Frontal cortex (tissue), 4 donors: ENCODE measurements around the gene RPTOR. TPM values are rescaled to one million over a fixed set of nuclear protein-coding genes. Genes with fewer than 3 reads are reported as not detected.
"Not testable (repeated sequence)": the region's sequence is repeated elsewhere in the genome, so short reads cannot be mapped to it uniquely, and the experiment has no call there.

ENCODE experiments used
- DNase-seq, 2 donors: peaks; one replicate each; pipeline ENCODE4 v3.0.0; 2012; ENCODE audit warnings: low spot score in 2 of 2
- FAIRE-seq: peaks from 2 replicates; lab custom pipeline; 2012; peaks lifted over from hg19 to GRCh38; lab: Jason Lieb, UNC
- total RNA-seq: library from RNA; depleted of rRNA; stranded (reverse); fragments of >200 nt; gene quantifications from one replicate; pipeline ENCODE4 v1.2.3, GENCODE V29; 2014
- donor health status: control.
- donor health status: control.
- donor health status: control.

RPTOR gene
- total RNA-seq = 12.2 TPM

- no peak for FAIRE-seq
- peak; percentile 84 to 91 for DNase-seq
Observed at GRCh38 chr17:80544655-80545498, at the start of gene RPTOR. TSS of gene RPTOR (plus strand) at chr17:80544838. CDS start at chr17:80545630, 792 bp downstream.

DNA sequence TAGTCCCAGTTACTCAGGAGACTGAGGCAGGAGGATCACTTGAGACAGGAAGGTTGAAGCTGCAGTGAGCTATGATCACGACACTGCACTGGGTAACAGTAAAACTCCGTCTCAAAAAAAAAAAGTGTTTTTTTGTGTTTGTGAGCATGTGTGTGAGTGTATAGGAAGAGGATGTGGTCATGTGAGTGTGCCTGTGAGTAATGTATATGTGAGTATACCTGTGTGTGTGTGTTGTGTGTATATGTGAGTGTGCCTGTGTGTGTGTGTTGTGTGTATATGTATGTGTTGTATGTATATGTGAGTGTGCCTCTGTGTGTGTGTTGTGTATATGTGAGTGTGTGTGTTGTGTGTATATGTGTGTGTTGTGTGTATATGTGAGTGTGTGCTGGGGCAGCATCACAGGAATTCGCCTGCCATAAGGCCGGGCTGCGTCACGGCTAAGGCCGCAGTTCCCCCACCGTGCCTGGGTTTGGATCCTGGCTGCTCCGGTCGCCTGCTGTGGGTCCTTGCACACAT, 46.9 kb upstream of the RPTOR start:
- FAIRE-seq (no peak), DNase-seq (no peak)

DNA sequence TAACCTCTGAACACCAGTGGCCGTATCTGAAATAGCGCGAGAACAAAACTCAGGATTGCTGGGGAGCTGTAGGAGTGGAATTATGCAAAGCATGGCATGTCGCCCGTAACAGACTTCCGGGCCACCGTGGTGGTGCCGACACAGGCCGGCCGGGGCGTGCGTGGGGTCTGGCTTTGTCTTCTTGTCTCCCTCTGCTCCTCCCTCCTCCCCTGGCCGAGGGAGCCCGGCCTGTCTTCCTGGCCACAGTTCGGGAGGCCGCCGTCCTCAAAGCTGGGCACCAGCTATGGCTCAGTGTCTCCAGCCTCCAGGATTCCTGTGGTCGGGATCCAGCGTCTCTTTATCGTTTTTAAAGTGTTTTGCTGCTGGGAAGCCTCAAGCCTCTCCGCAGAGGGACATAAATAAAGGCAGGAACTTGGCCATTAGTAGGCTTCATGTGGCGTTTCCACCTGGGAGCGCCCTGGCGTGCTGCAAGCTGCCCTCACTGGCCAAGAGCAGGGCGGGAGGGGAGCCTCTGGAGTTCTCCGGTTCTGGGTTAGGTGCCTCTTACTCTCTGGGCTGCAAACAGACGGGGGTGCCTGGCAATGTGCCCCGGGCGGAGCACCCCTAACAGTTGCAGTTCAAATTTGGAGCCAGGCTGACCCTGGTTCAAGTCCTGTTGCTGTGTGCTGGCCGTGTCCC, 46.3 kb upstream of the RPTOR start:
- no peak for DNase-seq
- no peak for FAIRE-seq

- no peak for FAIRE-seq
Observed at GRCh38 chr17:80498920-80499410, 45.7 kb upstream of the RPTOR start.

DNA sequence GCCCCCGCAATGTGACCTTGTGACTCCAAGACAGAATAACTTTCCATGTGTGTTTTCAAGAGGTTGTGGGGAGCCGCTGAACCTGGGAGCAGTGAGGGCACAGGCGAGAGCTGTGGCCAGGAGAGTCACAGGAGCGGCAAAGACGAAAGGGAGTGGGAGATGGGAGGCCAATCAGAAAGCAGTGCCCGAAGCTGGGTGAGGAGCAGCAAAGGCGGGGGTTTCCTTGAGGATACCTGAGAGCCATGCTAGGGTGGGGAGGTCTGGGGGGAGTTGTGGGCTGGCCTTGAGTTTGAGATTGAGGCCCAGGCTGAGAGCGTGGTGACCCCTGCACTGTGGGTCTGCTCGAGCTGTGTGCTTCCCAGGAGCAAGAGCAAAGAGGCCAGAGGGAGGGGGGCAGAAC, 45.1 kb upstream of the RPTOR start:
- no peak for FAIRE-seq
- no peak for DNase-seq

More at GRCh38 chr17:80498920-80499410, 45.7 kb upstream of the RPTOR start:
- no peak for DNase-seq

- DNase-seq = no peak
- no peak for FAIRE-seq
Observed at GRCh38 chr17:80499961-80500665, 44.5 kb upstream of the RPTOR start.

DNA sequence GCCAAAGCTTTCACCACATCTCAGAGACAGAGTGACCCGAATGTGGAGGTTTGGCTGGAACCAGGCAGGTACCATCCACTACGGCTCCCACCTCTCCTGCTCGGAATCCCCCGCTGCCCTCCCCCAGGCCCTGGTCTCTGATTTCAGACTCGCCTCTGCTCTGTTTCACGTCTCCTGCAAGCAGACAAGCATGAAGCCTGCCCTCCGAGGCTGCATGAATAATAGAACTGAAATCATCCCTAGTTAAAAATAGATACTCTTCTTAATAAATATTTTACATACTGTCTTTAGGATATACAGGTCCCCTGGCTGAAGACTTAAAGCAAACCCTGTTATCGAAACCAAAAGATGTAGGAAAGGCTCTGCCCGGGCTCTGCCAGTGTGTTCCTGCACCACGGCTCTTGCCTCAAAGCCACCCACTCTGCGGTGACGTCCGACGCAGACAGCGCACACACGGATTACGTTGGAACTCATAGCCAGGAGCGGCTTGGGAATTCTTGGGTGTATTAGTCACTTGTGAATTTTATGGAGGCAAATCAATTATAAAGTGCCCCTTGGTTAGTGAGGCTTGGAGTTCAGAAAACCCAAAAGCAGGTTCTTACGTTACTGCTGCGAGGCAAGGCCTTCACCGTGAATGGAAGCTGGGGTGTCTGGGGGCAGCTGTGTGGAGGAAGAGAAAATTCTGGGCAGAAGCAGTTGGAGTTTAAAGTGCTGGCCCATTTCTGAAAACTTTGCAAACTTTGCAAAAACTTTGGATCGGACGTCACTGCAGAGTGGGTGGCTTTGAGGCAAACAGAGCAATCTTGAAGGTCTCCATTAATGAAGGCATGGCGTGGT, 42.7 kb upstream of the RPTOR start:
- FAIRE-seq = no peak
- DNase-seq = no peak

DNA sequence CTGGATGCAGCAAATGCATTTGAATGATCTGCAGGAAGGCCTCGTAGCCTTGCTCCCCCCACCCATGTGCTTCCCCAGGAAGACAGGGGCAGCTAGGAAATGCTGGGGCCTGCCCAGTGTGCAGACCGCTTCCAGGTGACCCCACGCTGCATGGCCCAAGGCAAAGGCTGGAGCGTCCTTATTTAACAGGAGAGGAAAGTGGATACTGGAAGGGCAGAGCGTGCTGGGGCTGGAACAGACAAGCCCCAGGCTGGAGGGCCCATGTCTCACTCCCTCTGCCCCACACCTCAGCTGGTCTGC, 42.1 kb upstream of the RPTOR start:
- no peak for DNase-seq
- FAIRE-seq = no peak

DNA sequence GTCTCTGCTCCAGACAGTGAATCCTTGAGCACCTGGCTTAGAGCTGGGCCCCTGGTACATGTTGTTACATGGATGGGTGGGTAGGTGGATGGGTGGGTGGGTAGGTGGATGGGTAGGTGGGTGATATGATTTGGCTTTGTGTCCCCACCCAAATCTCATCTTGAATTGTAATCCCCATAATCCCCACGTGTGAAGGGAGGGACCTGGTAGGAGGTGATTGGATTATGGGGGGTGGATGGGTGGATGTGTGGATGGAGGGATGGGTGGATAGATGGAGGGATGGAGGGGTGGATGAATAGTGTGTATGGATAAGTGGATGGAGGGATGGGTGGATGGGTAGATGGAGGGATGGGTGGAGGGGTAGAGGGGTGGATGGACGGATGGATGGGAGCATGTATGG, 41.6 kb upstream of the RPTOR start:
- DNase-seq (no peak), FAIRE-seq (no peak)

- DNase-seq (no peak), FAIRE-seq (no peak)
Observed at GRCh38 chr17:80503921-80504320, 40.7 kb upstream of the RPTOR start.

DNA sequence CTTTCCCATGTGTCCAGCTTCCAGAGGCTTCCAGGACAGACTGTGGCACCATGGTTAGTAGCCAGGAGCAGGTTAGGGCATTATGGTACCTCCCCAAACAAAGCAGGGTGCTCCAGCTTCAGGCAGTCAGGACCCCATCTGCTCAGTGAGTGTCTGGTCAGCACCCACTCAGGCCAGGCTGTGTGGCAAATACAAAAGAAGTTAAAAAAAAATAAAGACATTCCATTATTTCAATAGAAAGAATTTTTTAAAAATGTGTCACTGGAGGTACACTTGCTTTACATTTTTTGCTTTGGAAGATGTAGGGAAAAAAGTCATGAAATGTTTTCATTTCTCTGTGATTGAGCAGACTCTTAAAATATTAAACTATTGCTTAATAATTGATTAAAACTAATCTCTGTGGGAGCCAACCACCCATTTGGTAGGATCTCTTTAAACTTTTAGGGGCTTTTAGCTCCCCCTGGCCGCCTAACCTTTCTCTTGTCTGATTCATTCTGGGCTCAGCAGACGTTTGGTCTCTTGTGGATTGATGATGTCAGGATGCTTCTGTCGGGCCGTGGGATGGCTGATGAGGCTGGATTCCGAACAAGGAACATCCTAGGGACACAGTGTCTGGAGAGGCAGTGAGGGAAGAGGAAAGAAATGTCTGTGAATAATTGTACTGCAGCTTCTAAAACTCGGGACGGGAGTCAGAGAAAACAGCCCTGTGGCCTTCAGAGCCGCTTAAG, 39.8 kb upstream of the RPTOR start:
- no peak for DNase-seq
- FAIRE-seq = no peak

- DNase-seq, FAIRE-seq: not testable (repeated sequence)
Observed at GRCh38 chr17:80507177-80507576, 37.5 kb upstream of the RPTOR start.

DNA sequence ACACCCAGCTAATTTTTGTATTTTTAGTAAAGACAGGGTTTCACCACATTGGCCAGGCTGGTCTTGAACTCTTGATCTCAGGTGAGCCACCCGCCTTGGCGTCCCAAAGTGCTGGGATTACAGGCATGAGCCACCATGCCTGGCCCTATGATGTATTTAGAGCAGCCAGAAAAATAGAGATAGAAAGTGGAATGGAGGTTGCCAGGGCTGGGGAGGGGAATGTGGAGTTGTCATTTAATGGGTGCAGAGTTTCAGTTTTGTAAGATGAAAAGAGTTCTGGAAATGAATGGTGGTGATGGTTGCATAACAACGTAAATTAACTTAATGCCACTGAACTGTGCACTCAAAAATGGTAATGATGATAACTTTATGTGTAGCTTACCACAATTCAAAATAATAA, 36.7 kb upstream of the RPTOR start:
- FAIRE-seq (no peak), DNase-seq (no peak)

DNA sequence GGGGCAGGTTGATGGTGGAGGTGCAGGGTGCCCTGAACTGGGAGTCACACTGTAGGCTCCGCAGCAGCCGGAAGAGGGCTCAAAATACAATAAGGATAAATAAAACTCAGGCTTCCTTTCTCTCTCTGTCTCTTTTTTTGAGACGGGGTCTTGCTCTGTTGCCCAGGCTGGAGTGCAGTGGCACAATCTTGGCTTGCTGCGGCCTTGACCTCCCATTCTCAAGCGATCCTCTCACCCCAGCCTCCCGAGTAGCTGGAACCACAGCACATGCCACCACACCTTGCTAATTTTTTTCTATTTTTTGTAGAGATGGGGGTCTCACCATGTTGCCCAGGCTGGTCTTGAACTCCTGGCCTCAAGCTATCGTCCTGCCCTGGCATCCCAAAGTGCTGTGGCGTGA, 35.3 kb upstream of the RPTOR start:
- DNase-seq (no peak), FAIRE-seq (no peak)

- DNase-seq (no peak), FAIRE-seq (no peak)
Observed at GRCh38 chr17:80510132-80510531, 34.5 kb upstream of the RPTOR start.

GRCh38 chr17:80510772-80511171, 33.9 kb upstream of the RPTOR start:
- FAIRE-seq (no peak), DNase-seq (no peak)

DNA sequence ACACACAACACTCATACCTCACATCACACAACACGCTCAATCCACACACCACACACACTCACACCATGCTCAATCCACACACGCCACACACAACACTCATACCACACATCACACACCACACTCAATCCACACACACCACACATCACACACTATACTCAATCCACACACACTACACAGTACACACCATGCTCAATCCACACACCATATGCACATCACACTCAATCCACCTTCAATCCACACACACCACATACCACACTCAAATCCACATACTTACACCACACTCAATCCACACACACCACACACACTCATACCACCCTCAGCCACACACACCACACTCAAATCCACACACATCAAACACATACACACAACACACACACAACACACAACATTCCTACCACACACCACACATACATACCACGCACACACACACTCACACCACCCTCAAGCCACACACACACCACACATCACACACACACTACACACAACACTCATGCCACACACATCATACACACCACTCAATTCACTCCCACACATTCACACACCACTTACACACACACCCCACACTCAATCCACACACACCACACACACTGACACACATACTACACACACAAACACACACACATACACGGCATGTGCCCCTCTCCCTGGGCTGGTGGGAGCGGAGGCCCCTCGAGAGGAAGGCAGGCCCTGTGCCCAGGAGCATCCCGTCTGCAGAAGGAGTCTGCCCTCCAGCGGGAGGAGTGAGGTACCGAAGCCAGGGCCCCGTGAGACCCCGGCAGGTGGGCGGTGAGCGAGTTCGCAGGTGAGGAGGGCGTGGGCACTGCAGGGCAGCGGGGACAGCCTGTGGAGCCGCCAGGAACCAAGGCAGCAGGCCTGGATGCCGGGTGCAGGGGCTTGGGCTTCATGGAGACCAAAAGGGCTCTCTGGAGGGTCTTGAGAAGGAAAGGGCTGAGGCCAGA, 33.1 kb upstream of the RPTOR start:
- FAIRE-seq (no peak), DNase-seq (no peak)

- DNase-seq (no peak), FAIRE-seq (no peak)
Observed at GRCh38 chr17:80512233-80512632, 32.4 kb upstream of the RPTOR start.
